Measurements from ENCODE around the gene DCAF8. TPM values are rescaled to one million over a fixed set of nuclear protein-coding genes. Genes with fewer than 3 reads are reported as not detected.

DCAF8 gene
- total RNA-seq (ENCODE audit: low replicate concordance) = 64.9 and 108 TPM in 2 replicates

DNA sequence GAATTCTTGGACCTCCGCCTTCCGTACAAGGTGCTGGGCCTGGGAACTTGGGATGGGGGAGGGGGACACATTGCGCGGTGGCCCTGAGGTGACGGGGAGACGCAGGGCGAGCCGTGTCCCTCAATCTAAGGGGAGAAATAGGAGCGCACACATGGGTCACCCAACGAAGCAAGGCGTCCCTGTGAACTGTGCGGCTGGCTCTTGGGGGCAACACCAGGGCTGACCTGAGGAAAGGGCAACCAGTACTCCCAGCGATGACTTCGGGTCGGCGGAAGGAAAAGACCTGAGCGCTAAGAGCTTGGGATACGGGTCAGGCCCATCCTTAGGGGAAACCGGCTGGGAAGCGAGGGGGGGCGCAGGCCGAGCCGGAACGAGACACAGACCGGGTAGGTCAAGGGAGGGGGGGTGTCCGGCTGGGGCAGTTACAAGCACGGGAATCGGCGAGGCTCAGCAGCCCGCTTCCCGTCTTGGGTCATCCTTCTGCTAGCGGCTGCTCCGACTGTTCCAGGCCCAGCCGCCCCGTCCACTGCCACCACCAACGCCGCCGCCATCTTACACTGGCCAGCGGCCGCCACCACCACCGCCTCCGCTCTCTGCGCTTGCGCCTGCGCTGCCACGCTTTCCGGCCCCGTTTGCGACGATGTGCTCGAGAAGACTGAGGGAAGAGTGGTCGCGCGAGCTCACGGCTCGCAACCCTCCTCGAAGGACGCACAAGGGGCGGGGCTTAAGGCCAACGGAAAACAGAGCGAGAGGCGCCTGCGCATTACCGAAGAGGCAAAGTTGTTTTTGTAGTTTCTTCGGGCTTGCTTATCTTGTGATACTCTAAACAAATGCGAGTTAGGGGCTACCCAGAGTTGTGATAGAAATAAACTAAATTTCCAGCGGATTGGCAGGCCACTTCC lies at the start of gene DCAF8:
TSS of gene DCAF8 (minus strand) at position 657 of the 902 bp plus-strand sequence. CDS start 18,541 bp downstream, outside the sequence.

DNA sequence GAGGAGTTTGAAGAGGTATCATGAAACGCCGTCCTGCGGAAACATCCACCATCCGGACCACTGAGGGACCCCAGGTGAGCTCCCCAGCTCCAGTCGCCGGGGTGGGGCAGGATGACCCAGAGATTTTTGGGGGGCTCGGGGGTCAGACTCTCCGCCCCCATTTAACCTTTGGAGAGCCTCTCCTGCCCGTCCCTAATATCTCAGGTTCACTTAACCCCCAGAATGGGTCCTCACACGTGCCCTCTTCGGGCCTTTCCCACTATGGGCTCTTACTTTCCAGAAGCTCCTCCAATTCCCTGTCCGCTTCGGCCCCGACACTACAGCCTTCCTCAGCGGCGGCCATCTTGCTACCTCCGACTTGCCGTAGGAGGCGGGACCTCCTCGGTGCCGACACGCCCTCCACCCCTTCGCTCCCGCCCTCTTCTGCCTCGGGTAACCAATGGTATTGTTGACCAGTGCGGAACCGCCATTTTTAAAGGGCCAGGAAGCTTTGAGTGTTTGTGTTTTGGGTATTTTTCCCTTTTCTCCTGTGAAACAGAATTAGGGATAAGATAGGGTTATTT lies 22.5 kb upstream of the DCAF8 start, which contains the start of gene PEX19:
TSS of gene PEX19 (minus strand) at position 352 of the 563 bp plus-strand sequence. CDS start at position 343, 9 bp downstream.

DNA sequence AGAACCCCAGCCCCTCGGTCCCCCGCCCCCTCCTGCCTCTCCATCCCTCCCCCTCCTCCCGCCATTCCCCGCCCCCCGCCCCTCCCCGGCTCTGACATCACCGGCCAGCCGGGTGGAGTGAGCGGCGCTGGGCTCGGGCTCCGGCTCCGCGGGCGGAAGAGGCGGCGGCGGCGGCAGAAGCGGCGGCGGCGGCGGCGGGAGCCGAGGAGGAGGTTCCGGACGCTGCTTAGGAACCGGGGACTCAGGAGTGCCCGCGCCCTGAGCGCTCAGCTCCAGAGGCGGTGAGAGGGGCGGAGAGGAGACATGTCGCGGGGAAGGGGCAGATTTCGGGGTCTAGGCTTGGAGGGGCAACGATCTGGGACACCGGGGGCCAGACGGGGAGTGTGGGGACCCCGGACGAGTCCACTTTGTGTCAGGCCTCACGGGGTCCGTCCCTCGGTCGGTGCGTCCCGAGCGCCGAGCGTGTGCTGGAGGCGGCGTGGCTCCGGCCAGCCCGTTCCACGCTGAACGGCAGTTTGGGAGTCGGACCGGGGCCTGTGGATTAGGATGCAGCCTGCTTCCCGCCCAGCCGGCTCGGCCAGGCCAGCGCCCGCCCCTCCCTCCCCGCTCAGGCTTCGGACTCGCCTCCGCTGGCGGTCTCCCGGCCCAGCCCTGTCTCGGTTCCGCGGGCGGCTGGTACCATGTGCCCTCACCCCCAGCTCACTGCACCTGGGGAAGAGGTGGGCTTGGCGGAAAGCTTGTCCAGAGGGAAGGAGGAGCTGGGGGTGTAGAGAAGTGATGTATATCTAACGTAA lies 56.9 kb downstream of the DCAF8 start, which contains the start of gene PEA15:
TSS of gene PEA15 (plus strand) at position 143 of the 794 bp plus-strand sequence. CDS start 6,161 bp downstream, outside the sequence.

DNA sequence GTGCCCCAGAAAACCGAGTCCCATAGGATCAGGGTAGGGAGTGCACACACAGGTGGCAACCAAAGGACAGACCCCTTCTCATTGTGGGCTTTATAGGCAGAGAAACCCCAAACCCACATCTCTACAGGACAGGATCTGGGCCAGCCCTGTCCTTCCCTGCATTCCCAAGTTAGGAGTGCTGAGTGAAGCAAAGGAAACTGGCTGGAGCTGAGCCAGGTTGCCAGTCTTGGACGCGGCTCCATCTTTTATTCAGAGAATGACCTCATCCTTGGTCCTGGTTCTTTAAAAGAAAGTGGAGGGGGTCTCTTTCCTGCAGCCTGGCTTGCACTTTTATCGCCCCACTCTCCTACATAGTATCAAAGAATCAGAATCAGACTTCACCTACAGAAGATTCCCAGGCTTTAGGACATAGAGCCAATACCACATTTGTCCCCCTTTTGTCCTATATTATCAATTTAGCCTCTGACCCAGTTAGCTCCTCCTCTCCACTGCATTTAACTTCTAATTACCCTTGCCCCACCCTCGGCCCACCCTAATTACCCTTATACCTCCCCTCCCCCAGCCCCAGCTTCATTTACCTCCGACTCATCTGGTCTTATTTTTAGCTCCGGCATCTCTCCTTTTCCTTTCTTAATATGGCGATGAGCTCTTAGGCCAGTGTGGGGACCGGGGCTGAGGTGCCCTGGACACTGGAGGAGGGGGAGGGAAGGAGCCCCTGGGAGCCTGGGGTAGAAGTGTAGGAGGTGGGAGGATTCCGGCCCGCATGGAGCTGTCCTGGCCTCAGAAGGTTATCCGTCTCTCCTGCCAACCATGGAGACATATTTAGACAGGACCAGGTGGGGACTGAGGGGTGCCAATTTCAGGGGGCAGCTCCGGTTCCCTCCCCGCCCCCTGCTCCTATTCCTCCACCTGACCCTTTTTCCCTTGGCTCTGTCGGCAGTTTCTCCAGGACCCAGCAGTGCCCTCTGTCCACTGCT lies 72.4 kb downstream of the DCAF8 start, which contains the start of gene CASQ1:
TSS of gene CASQ1 (plus strand) at position 927 of the 977 bp plus-strand sequence. CDS start 177 bp downstream, outside the sequence.

Other genes starting within 250 kb of the DCAF8 start
- 1.6 and 3.0 TPM in 2 replicates for gene PIGM, start 230.6 kb downstream of the DCAF8 start, total RNA-seq (ENCODE audit: low replicate concordance)
- not detected in 2 replicates for gene KCNJ10, start 192.4 kb downstream of the DCAF8 start, total RNA-seq (ENCODE audit: low replicate concordance)
- under 0.01 TPM in 1 of 2 replicates, not detected in the other for gene KCNJ9, start 181.0 kb downstream of the DCAF8 start, total RNA-seq (ENCODE audit: low replicate concordance)
- 18.0 and 23.1 TPM in 2 replicates for gene IGSF8, start 163.9 kb downstream of the DCAF8 start, total RNA-seq (ENCODE audit: low replicate concordance)
- gene ATP1A2, start 146.8 kb downstream of the DCAF8 start, total RNA-seq (ENCODE audit: low replicate concordance) = under 0.01 and 0.08 TPM in 2 replicates
- not detected in 2 replicates for gene ATP1A4, start 110.9 kb downstream of the DCAF8 start, total RNA-seq (ENCODE audit: low replicate concordance)
- 0.23 TPM in 1 of 2 replicates, not detected in the other for gene CASQ1, start 72.0 kb downstream of the DCAF8 start, total RNA-seq (ENCODE audit: low replicate concordance)
- gene PEA15, start 57.2 kb downstream of the DCAF8 start, total RNA-seq (ENCODE audit: low replicate concordance) = 94.8 and 106 TPM in 2 replicates
- gene PEX19, start 22.6 kb upstream of the DCAF8 start, total RNA-seq (ENCODE audit: low replicate concordance) = 30.3 and 33.5 TPM in 2 replicates
- gene COPA, start 80.7 kb upstream of the DCAF8 start, total RNA-seq (ENCODE audit: low replicate concordance) = 301 and 376 TPM in 2 replicates
- 59.3 and 60.1 TPM in 2 replicates for gene NCSTN, start 80.8 kb upstream of the DCAF8 start, total RNA-seq (ENCODE audit: low replicate concordance)
- not detected in 2 replicates for gene NHLH1, start 104.5 kb upstream of the DCAF8 start, total RNA-seq (ENCODE audit: low replicate concordance)
- gene VANGL2, start 138.0 kb upstream of the DCAF8 start, total RNA-seq (ENCODE audit: low replicate concordance) = 1.7 TPM in 1 of 2 replicates, not detected in the other